Vagina (tissue), 2 donors: Measurements from ENCODE around the gene BMPR1A.

Source experiments
- POLR2AphosphoS5 ChIP-seq, 2 donors: sonication (generic); formaldehyde crosslinking; IDR thresholded peaks; one replicate each; pipeline ENCODE4 v1.9.0; 2017; ENCODE audit warnings: antibody characterized with exemption in 2 of 2, mild to moderate bottlenecking in 2 of 2, low read depth in 1 of 2; ENCODE audit not compliant: insufficient read depth in 1 of 2
- TF ChIP-seq, protein P1 (sequence below), 3 experiments: fragments of 450-650 bp in 2 of 3; fragments of 200-600 bp in 1 of 3; sonication (generic) in 1 of 3; IDR thresholded peaks; one replicate each; pipeline ENCODE4 v1.5.1; 2017 to 2019; ENCODE audit warnings: antibody characterized with exemption in 3 of 3, mild to moderate bottlenecking in 2 of 3, moderate library complexity in 2 of 3

DNA sequence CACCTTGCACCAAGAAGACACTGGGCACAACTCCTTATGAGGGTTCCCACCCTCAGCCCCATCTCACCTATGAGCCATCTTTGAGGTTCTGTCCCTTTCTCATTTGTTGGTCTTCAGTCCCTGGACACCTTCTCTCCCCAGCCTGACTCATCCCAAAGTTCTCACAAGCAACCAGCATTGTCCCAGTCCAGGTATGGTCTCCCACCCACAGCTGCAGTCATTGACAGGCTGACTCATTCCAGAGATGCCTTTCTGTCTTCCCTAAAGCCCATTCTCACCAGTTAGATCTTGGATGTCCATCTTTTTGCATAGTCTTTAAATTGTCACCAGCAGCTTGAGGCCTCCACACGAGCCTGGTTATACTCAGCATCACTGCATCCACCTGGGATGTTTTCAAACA lies 26.7 kb upstream of the BMPR1A start:
- TF ChIP-seq POLR2AphosphoS5 (IDR thresholded peaks at IDR 0.05; ENCODE audit: insufficient read depth in 1 of 2, low read depth in 1 of 2), result no peak
- TF ChIP-seq, protein P1, sequence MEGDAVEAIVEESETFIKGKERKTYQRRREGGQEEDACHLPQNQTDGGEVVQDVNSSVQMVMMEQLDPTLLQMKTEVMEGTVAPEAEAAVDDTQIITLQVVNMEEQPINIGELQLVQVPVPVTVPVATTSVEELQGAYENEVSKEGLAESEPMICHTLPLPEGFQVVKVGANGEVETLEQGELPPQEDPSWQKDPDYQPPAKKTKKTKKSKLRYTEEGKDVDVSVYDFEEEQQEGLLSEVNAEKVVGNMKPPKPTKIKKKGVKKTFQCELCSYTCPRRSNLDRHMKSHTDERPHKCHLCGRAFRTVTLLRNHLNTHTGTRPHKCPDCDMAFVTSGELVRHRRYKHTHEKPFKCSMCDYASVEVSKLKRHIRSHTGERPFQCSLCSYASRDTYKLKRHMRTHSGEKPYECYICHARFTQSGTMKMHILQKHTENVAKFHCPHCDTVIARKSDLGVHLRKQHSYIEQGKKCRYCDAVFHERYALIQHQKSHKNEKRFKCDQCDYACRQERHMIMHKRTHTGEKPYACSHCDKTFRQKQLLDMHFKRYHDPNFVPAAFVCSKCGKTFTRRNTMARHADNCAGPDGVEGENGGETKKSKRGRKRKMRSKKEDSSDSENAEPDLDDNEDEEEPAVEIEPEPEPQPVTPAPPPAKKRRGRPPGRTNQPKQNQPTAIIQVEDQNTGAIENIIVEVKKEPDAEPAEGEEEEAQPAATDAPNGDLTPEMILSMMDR (IDR thresholded peaks at IDR 0.05), result no peak
